Stomach (tissue), 4 donors: Measurements from ENCODE around the gene LAMB4.

Experiments used
- EP300 ChIP-seq: sonication (generic); formaldehyde crosslinking; IDR thresholded peaks from one replicate; pipeline ENCODE4 v1.6.1; 2017; ENCODE audit warnings: antibody characterized with exemption
- POLR2A ChIP-seq, 4 donors: fragments of 450-650 bp; IDR thresholded peaks; one replicate each; pipeline ENCODE4 v1.6.1; 2016; ENCODE audit warnings: antibody characterized with exemption in 4 of 4, control low read depth in 2 of 4, mild to moderate bottlenecking in 1 of 4, moderate library complexity in 1 of 4
- POLR2AphosphoS5 ChIP-seq, 3 donors: sonication (generic); formaldehyde crosslinking; IDR thresholded peaks; one replicate each; pipeline ENCODE4 v1.6.1; 2016; ENCODE audit warnings: antibody characterized with exemption in 3 of 3
- TF ChIP-seq, protein P1 (sequence below), 7 experiments: fragments of 450-650 bp in 4 of 7; fragments of 200-600 bp in 3 of 7; sonication (generic) in 3 of 7; IDR thresholded peaks; one replicate each; pipeline ENCODE4 v1.5.1; 2016 to 2019; ENCODE audit warnings: antibody characterized with exemption in 7 of 7, control low read depth in 2 of 7, mild to moderate bottlenecking in 1 of 7

DNA sequence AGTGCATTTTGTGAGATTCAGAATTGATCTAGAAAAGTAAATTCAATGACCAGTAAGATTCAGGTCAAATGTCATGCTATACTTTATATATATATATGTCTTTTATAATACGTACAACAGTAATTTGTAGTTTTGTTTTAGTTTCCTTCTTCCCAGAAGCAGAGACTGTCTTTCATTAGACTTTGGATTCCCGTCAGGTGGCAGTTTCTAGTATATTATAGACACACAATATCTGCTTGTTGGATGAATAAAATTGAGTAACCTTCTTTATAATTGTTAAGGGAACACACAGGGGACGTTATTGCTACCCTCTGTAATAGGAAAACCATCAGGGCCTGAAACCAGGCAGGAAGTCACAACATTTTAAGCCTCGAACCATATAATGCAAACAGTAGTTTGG, 121.9 kb downstream of the LAMB4 start:
- TF ChIP-seq, protein P1, sequence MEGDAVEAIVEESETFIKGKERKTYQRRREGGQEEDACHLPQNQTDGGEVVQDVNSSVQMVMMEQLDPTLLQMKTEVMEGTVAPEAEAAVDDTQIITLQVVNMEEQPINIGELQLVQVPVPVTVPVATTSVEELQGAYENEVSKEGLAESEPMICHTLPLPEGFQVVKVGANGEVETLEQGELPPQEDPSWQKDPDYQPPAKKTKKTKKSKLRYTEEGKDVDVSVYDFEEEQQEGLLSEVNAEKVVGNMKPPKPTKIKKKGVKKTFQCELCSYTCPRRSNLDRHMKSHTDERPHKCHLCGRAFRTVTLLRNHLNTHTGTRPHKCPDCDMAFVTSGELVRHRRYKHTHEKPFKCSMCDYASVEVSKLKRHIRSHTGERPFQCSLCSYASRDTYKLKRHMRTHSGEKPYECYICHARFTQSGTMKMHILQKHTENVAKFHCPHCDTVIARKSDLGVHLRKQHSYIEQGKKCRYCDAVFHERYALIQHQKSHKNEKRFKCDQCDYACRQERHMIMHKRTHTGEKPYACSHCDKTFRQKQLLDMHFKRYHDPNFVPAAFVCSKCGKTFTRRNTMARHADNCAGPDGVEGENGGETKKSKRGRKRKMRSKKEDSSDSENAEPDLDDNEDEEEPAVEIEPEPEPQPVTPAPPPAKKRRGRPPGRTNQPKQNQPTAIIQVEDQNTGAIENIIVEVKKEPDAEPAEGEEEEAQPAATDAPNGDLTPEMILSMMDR (IDR thresholded peaks at IDR 0.05), result no peak
- TF ChIP-seq POLR2A (IDR thresholded peaks at IDR 0.05) (no peak), EP300 (no peak), POLR2AphosphoS5 (IDR thresholded peaks at IDR 0.05) (no peak)
